Muscle of arm (tissue), 12 donors: Measurements from ENCODE around the gene DLGAP1. TPM values are rescaled to one million over a fixed set of nuclear protein-coding genes. Genes with fewer than 3 reads are reported as not detected.

Experiments used
- DNase-seq: peaks from one replicate; pipeline ENCODE4 v3.0.0-alpha.2; 2013
- polyA plus RNA-seq, 12 donors: library from polyadenylated mRNA; unstranded; fragments of 120-200 nt; gene quantifications; one replicate each; pipeline ENCODE4 v1.2.1, GENCODE V29; 2013; ENCODE audit not compliant: insufficient read length in 12 of 12

DLGAP1 gene
- polyA plus RNA-seq, 12 donors, result 1.4 to 3.5 (median 2.5) TPM; not detected in 2

- no peak for DNase-seq
Measured at GRCh38 chr18:3869848-3870247, 585.3 kb downstream of the DLGAP1 start.

DNA sequence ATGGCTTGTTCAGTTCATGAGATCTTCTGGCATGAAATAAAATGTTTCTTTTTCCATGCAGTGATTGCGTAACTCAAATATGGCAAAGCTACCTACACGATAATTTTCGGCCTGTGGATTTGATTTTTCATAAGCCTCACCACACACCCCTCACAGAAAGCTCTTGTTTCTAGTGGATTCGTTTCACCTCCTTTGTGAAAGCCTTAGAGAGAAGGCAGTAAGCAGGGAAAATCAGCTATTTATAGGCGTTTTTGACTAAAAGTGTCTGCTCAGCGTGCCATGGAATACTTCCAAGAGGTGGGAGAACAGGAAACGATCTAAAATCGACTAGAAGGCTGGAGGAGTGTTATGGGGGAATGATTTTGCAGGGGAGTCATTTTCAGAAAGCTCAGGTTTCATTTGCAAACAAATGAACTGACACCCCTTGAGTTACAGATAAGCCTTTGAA lies 587.2 kb downstream of the DLGAP1 start:
- peak; percentile 46 for DNase-seq

- no peak for DNase-seq
Measured at GRCh38 chr18:3867236-3867635, 587.9 kb downstream of the DLGAP1 start.

GRCh38 chr18:3864669-3865298 lies 590.3 kb downstream of the DLGAP1 start:
- no peak for DNase-seq

- DNase-seq, result no peak
Measured at GRCh38 chr18:3863593-3863992, 591.5 kb downstream of the DLGAP1 start.

DNA sequence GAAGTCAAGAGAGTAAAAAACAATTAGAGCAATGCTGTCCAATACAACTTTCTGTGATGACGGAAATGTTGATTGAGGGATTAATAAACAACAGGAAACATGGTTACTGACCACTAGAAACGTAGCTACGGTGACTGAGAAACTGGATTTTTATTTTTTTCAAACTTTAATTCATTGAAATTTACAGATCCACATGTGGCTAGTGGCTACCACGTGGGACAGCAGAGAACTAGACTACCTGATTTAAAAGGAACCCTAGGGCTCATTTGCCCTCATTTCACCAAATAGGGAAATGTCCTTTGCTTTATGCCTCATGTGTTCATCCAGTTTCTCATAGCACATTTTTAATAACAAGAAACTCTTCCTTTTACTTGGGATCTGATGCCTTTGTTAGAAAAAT lies 592.1 kb downstream of the DLGAP1 start:
- DNase-seq, result no peak

DNA sequence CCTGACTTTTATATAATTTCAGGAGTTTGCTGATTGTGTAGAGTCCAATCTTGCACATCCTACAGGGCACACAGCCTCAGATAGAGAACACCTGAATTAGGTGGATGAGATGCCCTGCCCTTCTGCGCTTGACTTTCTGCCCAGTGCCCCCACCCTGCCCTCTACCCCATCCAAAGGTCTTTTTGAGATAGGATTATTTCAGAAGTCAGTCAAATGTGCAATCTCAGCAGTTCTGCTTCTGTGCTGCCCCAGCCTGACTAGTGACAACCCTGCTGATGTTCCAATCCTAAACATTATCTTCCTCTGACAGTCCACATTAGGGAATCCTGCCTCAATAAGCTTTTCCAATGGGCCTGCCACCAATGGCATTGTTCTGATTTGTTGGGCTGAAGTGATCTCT lies 593.6 kb downstream of the DLGAP1 start:
- no peak for DNase-seq

- DNase-seq, result no peak
Measured at GRCh38 chr18:3857544-3857943, 597.6 kb downstream of the DLGAP1 start.

DNA sequence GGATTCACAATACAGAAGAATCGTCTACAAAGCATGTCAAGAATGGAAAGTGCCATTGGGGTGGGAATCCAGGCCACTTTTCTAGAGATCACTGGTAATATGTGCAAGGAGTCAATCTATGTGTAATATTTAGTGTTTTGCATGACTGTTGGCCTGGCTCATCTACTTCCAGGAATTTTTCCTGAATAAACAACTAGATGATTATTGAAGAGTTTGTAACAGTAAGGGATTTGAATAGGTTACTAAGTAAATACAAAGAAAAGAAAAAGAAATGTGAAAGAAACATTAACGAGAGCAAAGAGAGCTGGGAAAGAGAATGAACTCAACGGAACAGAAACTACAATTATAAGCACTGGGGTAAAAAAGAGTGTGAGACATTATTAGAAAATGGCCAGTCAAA lies 599.1 kb downstream of the DLGAP1 start:
- no peak for DNase-seq

- no peak for DNase-seq
Measured at GRCh38 chr18:3852321-3852720, 602.8 kb downstream of the DLGAP1 start.

- no peak for DNase-seq
Measured at GRCh38 chr18:3851159-3851558, 603.9 kb downstream of the DLGAP1 start.

- no peak for DNase-seq
Measured at GRCh38 chr18:3848316-3848715, 606.8 kb downstream of the DLGAP1 start.

DNA sequence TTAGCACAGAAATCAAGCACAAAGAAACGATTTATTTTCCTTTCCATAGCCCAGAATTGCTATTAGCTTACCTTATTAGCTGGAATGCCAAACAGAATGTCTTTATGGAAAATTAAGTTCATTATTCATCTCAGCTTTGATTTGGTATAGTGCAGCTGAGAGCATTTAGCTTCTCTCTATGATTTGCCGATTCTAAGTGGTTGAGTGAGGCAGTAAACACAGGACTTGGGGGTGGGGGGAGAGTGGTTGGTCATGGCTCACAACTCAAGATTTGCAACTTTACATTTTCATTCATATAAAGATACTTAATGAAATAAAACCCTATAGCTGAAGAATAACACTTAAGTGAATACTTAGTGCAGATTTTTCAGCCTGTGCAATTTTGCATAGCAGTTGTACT lies 609.9 kb downstream of the DLGAP1 start:
- DNase-seq, result no peak

- no peak for DNase-seq
Measured at GRCh38 chr18:3842844-3843243, 612.3 kb downstream of the DLGAP1 start.

DNA sequence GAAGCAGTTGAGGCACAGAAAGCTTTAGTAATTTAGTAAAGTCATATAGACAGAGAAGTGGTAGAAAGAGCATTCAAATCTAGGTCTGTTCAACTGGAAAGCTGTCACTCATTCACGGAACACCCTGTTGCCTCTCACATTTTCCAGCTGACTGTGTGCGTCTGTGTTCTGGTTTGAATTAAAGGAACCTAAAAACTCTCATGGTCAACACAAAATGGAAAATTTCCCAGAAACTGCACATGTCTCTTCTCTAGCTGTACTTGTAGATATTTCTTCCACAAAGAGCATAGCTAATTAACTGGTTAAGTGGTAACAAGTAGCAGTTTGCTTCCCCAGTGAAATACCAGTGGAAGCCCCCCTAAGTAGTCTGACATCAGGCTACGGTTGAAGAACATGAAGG lies 614.3 kb downstream of the DLGAP1 start:
- DNase-seq, result no peak

- DNase-seq, result no peak
Measured at GRCh38 chr18:3839581-3839981, 615.5 kb downstream of the DLGAP1 start.

DNA sequence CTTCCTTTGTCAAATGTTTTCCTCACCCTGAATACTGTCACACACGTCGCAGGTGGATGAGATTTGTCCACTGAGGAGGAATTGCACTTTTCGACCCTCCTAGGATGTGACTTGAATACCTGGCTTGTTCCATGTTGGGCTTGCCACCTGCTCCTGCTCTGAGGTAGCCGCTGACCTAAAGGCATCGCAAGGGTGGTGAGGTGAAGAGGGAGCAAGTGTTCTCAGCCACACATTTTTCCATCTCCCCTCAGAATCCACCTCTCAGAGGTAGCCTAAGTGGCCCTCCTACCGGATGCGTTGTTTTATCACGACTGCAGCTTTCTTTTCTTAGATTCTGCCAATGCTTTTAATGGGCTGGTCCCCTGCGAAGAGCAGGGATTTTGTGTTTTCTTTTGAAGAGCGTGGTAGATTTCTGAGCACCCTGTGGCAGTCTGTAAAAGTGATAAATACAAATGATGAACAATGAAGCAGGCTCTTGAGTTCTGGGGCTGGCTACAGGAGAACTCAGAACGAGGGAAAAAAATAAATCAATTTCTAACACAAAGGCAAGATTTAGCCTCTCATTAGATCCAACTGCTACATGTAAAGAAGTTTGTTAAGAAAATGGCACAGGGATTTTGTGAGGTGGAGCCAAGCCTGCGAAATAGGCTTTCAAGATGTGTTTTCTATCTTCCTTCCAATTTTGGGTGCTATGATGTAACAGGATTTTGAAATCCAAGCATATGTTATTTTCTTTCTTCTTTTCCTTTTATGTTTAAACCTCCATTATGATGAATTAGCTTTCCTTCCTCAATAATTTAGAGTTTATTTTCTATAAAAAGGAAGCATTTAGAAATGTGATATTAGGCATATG lies 618.4 kb downstream of the DLGAP1 start:
- DNase-seq, result no peak

DNA sequence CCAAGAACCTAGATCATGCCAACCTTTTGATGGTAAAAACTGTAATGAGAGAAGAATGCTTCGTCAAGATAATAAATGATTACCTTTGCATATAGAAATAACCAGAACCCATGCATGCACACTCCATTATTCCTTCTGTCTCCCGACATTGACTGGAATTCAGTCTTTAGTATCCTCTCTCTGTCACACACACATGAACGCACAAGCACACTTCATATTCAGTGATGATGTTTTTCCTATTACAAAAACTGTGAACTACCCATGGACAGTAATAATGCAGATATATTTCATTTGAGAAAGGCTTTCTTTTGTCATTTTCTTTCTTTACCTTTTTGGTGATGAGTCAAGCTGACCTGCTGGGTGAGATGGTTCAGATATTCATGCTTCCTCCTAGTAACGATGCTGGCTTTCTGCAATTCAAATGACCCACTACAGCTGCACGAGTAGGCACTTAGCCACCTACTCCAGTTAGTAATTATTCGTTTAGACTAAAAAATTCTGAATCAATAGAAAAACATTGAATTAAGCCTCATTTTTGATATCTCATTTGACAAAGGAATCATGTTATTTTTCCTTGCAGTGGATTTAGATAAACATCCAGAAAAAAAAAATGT lies 623.0 kb downstream of the DLGAP1 start:
- DNase-seq, result no peak

GRCh38 chr18:3830604-3831003 lies 624.5 kb downstream of the DLGAP1 start:
- no peak for DNase-seq

GRCh38 chr18:3827236-3827845 lies 627.8 kb downstream of the DLGAP1 start:
- no peak for DNase-seq

DNA sequence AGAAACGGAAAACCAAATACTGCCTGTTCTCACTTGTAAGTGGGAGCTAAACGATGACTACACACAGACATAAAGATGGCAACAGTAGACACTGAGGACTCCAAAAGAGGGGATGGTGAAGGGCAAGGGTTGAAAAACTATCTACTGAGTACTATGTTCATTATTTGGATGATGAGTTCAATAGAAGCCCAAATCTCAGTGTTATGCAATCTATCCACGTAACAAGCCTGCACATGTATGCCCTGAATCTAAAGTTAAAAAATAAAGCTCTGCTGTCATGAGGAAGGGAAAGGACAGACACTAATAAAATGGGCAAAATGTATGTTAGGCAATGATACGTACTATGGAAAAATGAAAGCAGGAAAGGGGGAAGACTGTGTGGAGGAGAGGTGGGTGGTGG lies 629.1 kb downstream of the DLGAP1 start:
- no peak for DNase-seq

DNA sequence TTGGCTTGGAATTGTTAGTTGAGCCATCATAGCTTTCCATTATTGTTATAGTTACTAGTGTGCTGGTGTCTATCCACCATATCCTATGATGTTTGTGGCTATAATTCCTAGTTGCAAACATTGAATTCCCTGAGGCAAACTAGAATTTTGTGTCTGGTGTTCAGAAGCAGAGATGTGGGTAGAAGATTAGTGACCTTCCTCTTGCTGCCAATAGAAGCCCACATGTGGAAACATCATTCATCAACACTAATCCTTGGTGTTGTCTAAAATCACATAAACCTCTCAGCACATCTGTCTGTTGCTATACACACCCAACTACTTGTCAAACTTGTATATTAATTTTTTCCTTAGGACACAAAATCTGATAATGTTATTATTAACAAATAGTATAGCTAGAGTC lies 631.0 kb downstream of the DLGAP1 start:
- no peak for DNase-seq

DNA sequence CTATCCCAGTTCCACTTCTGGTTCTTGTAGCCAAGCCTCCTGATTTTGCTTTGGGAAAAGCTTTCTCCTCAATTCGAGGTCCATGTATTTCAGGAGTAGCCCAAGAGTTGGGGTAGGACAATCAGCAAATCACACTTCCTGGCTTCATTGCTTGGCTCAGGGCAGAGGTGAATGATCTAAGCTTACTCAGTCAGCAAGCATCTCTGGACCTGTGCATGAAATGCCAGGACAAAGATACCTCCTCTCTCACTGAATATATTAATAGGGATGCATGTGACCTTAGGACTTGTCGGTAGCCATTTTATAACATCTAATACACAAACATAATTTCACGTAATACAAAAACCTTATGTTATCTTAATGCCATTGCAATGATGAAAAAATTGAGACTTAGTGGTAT lies 632.0 kb downstream of the DLGAP1 start:
- DNase-seq, result no peak
